Left hindlimb (tissue), 1 donor: ENCODE results near the gene SETD7.

Source experiments
- DNase-seq: peaks from one replicate; pipeline ENCODE4 v3.0.0-alpha.2; 2018

The SETD7 gene

GRCh38 chr4:139556071-139556723 lies at the start of gene SETD7:
TSS of gene SETD7 (minus strand) at chr4:139556219. CDS start at chr4:139556137, 82 bp downstream.
- peak; percentile 88 for DNase-seq

- no peak for DNase-seq
Measured at GRCh38 chr4:139605516-139605915, 49.5 kb upstream of the SETD7 start.

GRCh38 chr4:139603576-139604410 lies 47.8 kb upstream of the SETD7 start:
- no peak for DNase-seq

GRCh38 chr4:139602776-139603360 lies 46.8 kb upstream of the SETD7 start:
- no peak for DNase-seq

GRCh38 chr4:139600662-139601061 lies 44.6 kb upstream of the SETD7 start:
- DNase-seq = no peak

- DNase-seq = no peak
Measured at GRCh38 chr4:139599594-139600374, 43.8 kb upstream of the SETD7 start.

- DNase-seq = no peak
Measured at GRCh38 chr4:139599076-139599475, 43.1 kb upstream of the SETD7 start.

- DNase-seq = no peak
Measured at GRCh38 chr4:139596684-139597279, 40.8 kb upstream of the SETD7 start.

GRCh38 chr4:139596034-139596683 lies 40.1 kb upstream of the SETD7 start:
- no peak for DNase-seq

- no peak for DNase-seq
Measured at GRCh38 chr4:139594591-139595185, 38.7 kb upstream of the SETD7 start.

- DNase-seq = no peak
Measured at GRCh38 chr4:139593091-139593564, 37.1 kb upstream of the SETD7 start.

GRCh38 chr4:139589336-139590018 lies 33.5 kb upstream of the SETD7 start:
- DNase-seq = no peak

GRCh38 chr4:139587446-139587845 lies 31.4 kb upstream of the SETD7 start:
- no peak for DNase-seq

- no peak for DNase-seq
Measured at GRCh38 chr4:139585473-139585872, 29.5 kb upstream of the SETD7 start.

GRCh38 chr4:139584784-139585183 lies 28.8 kb upstream of the SETD7 start:
- no peak for DNase-seq

- DNase-seq = no peak
Measured at GRCh38 chr4:139584013-139584412, 28.0 kb upstream of the SETD7 start.

GRCh38 chr4:139582044-139582443 lies 26.0 kb upstream of the SETD7 start:
- DNase-seq = no peak

- DNase-seq = no peak
Measured at GRCh38 chr4:139581096-139581495, 25.1 kb upstream of the SETD7 start.

- peak; percentile 60 for DNase-seq
Measured at GRCh38 chr4:139576219-139576618, 20.2 kb upstream of the SETD7 start.

GRCh38 chr4:139575072-139575471 lies 19.1 kb upstream of the SETD7 start:
- no peak for DNase-seq

- DNase-seq = no peak
Measured at GRCh38 chr4:139574641-139575040, 18.6 kb upstream of the SETD7 start.
